PC-3 (cell line): ENCODE data around the gene PABPN1. TPM values are rescaled to one million over a fixed set of nuclear protein-coding genes. Genes with fewer than 3 reads are reported as not detected.
A peak's percentile ranks its signal among the peaks of the same experiment; 100 is the strongest.

Experiments
- ATAC-seq: fragments of 200-7000 bp; cut with Tn5 transposase; 2 replicates; pipeline ENCODE4 v1.9.1; 2020; ENCODE audit warnings: mild to moderate bottlenecking, moderate library complexity
- Bru-seq: library from RNA; stranded (reverse); fragments of 400-500 nt; gene quantifications from one replicate; lab custom pipeline; 2021; lab: Mats Ljungman, UMichigan
- BruChase-seq, 2 experiments: library from RNA; stranded (reverse); fragments of 400-500 nt; gene quantifications; one replicate each; lab custom pipeline; 2021; lab: Mats Ljungman, UMichigan
- BruUV-seq: library from RNA; stranded (reverse); fragments of 400-500 nt; replicated peaks from 2 replicates; lab custom pipeline; 2021; lab: Mats Ljungman, UMichigan
- CTCF ChIA-PET: fragments of 300-600 bp; sonication (Branson Sonifier 250); formaldehyde crosslinking; loops from one replicate; lab custom pipeline; 2022; ENCODE audit warnings: antibody characterized with exemption; lab: Charles Lee
- POLR2A ChIA-PET: fragments of 300-600 bp; sonication (Branson Sonifier 250); formaldehyde crosslinking; loops from one replicate; lab custom pipeline; 2022; ENCODE audit warnings: antibody characterized with exemption; ENCODE audit not compliant: unreplicated experiment; lab: Charles Lee
- DNase-seq: peaks from one replicate; pipeline ENCODE4 v3.0.0-alpha.2; 2015
- H2AFZ ChIP-seq: fragments of 300-600 bp; sonication (generic); 2 replicates; pipeline ENCODE4 v1.6.0; 2016; ENCODE audit warnings: antibody characterized with exemption, low read length
- H3F3A ChIP-seq: fragments of 300-600 bp; sonication (generic); one replicate; pipeline ENCODE4 v1.6.0; 2017; ENCODE audit warnings: antibody characterized with exemption, low read length, control low read depth, mild to moderate bottlenecking; ENCODE audit not compliant: unreplicated experiment
- H3K27ac ChIP-seq: fragments of 300-600 bp; sonication (generic); 2 replicates; pipeline ENCODE4 v1.5.1; 2016; ENCODE audit warnings: mild to moderate bottlenecking, low read length
- H3K27me3 ChIP-seq: fragments of 300-600 bp; sonication (generic); 2 replicates; pipeline ENCODE4 v1.6.1; 2016; ENCODE audit warnings: low read length, mixed read lengths
- H3K36me3 ChIP-seq: fragments of 300-600 bp; sonication (generic); 2 replicates; pipeline ENCODE4 v1.6.1; 2016; ENCODE audit warnings: low read depth, mixed run types, low read length, mixed read lengths
- H3K4me1 ChIP-seq: fragments of 300-600 bp; sonication (generic); 2 replicates; pipeline ENCODE4 v1.5.1; 2016; ENCODE audit warnings: low read length; ENCODE audit not compliant: insufficient read depth
- H3K4me2 ChIP-seq: fragments of 300-600 bp; sonication (generic); 2 replicates; pipeline ENCODE4 v1.6.0; 2016; ENCODE audit warnings: low read length
- H3K4me3 ChIP-seq: fragments of 300-600 bp; sonication (generic); 2 replicates; pipeline ENCODE4 v1.5.1; 2016; ENCODE audit warnings: mild to moderate bottlenecking, low read length, mixed read lengths
- H3K79me2 ChIP-seq: fragments of 300-600 bp; sonication (generic); 2 replicates; pipeline ENCODE4 v1.6.1; 2017; ENCODE audit warnings: low read length, mixed read lengths
- H3K9ac ChIP-seq: fragments of 300-600 bp; sonication (generic); 2 replicates; pipeline ENCODE4 v1.6.0; 2016; ENCODE audit warnings: mild to moderate bottlenecking, low read length
- H3K9me2 ChIP-seq: fragments of 300-600 bp; sonication (generic); replicated peaks from 2 replicates; pipeline ENCODE4 v1.6.1; 2016; ENCODE audit warnings: mixed run types, low read length, mixed read lengths
- H3K9me3 ChIP-seq: fragments of 300-600 bp; sonication (generic); 2 replicates; pipeline ENCODE4 v1.6.1; 2016; ENCODE audit warnings: low read length, mixed read lengths
- H4K20me1 ChIP-seq: fragments of 300-600 bp; sonication (generic); 2 replicates; pipeline ENCODE4 v1.6.1; 2016; ENCODE audit warnings: low read length, mixed read lengths
- EZH2 ChIP-seq: fragments of 300-600 bp; sonication (generic); IDR thresholded peaks from one replicate; pipeline ENCODE4 v1.6.1; 2017; ENCODE audit warnings: antibody characterized with exemption, mild to moderate bottlenecking, low read length; ENCODE audit not compliant: unreplicated experiment
- EZH2phosphoT487 ChIP-seq: fragments of 300-600 bp; sonication (generic); IDR thresholded peaks from 2 replicates; pipeline ENCODE4 v1.6.1; 2018; ENCODE audit warnings: mild to moderate bottlenecking, antibody characterized with exemption, low read length, borderline replicate concordance
- intact Hi-C: fragments of 100-400 bp; cut with micrococcal nuclease; formaldehyde crosslinking; loops from 2 replicates; pipeline ENCODE4 v1.9.0; 2023
- long read RNA-seq: library from polyadenylated mRNA; unstranded; transcript quantifications from one replicate; pipeline ENCODE4 v2.0.0, GENCODE V29; 2021; ENCODE audit not compliant: unreplicated experiment
- total RNA-seq: library from RNA; depleted of rRNA; stranded (reverse); fragments of >200 nt; gene quantifications from 2 replicates; pipeline ENCODE4 v1.2.3, GENCODE V29; 2014; rRNA removed
- TF ChIP-seq, protein P1 (sequence below): fragments of 300-600 bp; sonication (generic); conservative IDR thresholded peaks from 2 replicates; pipeline ENCODE4 v1.5.1; 2017; ENCODE audit warnings: antibody characterized with exemption, low read depth, mild to moderate bottlenecking, low read length

PABPN1 gene, protein sequence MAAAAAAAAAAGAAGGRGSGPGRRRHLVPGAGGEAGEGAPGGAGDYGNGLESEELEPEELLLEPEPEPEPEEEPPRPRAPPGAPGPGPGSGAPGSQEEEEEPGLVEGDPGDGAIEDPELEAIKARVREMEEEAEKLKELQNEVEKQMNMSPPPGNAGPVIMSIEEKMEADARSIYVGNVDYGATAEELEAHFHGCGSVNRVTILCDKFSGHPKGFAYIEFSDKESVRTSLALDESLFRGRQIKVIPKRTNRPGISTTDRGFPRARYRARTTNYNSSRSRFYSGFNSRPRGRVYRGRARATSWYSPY
- 89.1 and 116 TPM in 2 replicates for total RNA-seq
- Bru-seq, nascent RNA: percentile 96 among the genes with signal in this experiment
- BruChase-seq, experiment 1, labeled RNA remaining after a 6-hour chase: percentile 99 among the genes with signal in this experiment
- BruChase-seq, experiment 2, labeled RNA remaining after a 2-hour chase: percentile 99 among the genes with signal in this experiment
- long read RNA-seq, transcript PABPN1-201 (7 exons, 2,001 nt): major isoform, 97 of 257 reads
- long read RNA-seq, transcript PABPN1-207 (6 exons, 1,220 nt): minor isoform, 24 of 257 reads
- long read RNA-seq, transcript PABPN1-202 (6 exons, 2,768 nt): minor isoform, 25 of 257 reads
- long read RNA-seq, partial matches to known transcripts: 32 of 257 reads
- long read RNA-seq, other reads (novel, unspliced or antisense): 75 of 257 reads

DNA sequence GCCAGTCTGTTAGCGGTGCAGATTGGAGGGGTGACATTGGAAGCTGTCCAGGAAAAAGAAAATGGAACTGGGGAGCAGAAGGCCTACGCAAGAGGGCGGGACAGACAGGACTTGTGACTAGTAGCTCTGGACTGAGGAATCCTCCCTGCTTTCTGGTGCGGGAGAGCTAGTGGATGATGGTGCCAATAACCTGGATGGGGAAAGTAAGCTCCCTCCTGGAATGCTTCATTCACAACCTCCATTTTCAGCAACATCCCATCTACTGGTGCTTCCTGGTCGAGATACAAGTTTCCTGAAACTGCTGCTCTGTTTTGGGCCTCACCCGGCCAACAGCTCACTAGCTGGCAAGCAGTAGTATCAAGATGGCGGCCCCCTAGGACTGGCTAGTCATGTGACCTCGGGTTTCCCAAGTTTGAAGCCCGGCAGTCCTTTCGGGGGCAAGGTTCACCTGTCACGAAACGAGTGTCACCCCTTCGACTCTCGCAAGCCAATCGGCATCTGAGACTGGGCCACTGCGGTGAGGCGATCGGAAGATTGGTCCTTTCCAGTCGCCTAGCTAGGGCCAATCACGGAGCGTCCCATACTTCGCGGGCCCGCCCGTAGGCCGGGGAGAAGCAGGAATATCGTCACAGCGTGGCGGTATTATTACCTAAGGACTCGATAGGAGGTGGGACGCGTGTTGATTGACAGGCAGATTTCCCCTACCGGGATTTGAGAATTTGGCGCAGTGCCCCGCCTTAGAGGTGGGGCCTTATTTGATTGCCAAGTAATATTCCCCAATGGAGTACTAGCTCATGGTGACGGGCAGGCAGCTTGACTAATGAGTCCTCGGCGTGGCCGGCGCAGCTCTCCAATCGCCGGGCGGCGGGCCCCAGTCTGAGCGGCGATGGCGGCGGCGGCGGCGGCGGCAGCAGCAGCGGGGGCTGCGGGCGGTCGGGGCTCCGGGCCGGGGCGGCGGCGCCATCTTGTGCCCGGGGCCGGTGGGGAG, at the start of gene PABPN1:
Gene PABPN1 (plus strand): TSS at position 874 of the 988 bp plus-strand sequence. CDS start 13 bp downstream, at position 887.
- Histone ChIP-seq H3K9me2 (no peaks in the 10 kb centered on the region), H3K9me3 (no peaks in the 10 kb centered on the region), H3K4me3 (peak within 1 kb of the TSS; percentile 99), H3K9ac (peak within 1 kb of the TSS; percentile 96), H3K79me2 (peaks cover 26% of the 10 kb centered on the region), H3K27me3 (no peaks in the 10 kb centered on the region), H3K4me1 (peaks cover 17% of the 10 kb centered on the region), H3K36me3 (peaks cover 36% of the 10 kb centered on the region), H4K20me1 (peaks cover 11% of the 10 kb centered on the region; the same call in 1 of the 2 replicates), H2AFZ (peak within 1 kb of the TSS; percentile 89), H3K4me2 (peak within 1 kb of the TSS; percentile 94), H3F3A (no peaks in the 10 kb centered on the region), H3K27ac (peak within 1 kb of the TSS; percentile 80)
- DNase-seq: peak; percentile 100
- CTCF ChIA-PET: interaction anchor here (0.7 to 2.1 kb wide), 4 partner anchors 20 to 656 kb away, joined by 4 to 14 read pairs (median 5); no protein-coding TSS in a partner anchor
- peak; percentile 91 for ATAC-seq
- POLR2A ChIA-PET: interaction anchor here (0.7 to 2.0 kb wide), 7 partner anchors 14 to 820 kb away, joined by 3 to 13 read pairs (median 6); partner anchors contain the start of genes BCL2L2, EMC9, HOMEZ and PPP1R3E
- TSS peak; percentile 93 for BruUV-seq
- TF ChIP-seq EZH2: no peak
- TF ChIP-seq, protein P1, sequence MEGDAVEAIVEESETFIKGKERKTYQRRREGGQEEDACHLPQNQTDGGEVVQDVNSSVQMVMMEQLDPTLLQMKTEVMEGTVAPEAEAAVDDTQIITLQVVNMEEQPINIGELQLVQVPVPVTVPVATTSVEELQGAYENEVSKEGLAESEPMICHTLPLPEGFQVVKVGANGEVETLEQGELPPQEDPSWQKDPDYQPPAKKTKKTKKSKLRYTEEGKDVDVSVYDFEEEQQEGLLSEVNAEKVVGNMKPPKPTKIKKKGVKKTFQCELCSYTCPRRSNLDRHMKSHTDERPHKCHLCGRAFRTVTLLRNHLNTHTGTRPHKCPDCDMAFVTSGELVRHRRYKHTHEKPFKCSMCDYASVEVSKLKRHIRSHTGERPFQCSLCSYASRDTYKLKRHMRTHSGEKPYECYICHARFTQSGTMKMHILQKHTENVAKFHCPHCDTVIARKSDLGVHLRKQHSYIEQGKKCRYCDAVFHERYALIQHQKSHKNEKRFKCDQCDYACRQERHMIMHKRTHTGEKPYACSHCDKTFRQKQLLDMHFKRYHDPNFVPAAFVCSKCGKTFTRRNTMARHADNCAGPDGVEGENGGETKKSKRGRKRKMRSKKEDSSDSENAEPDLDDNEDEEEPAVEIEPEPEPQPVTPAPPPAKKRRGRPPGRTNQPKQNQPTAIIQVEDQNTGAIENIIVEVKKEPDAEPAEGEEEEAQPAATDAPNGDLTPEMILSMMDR: no peak
- no peak for TF ChIP-seq EZH2phosphoT487
- intact Hi-C loops: loop anchor here (1.0 kb wide), 3 partner anchors 15 to 148 kb away; partner anchors contain the start of genes BCL2L2 and NGDN

DNA sequence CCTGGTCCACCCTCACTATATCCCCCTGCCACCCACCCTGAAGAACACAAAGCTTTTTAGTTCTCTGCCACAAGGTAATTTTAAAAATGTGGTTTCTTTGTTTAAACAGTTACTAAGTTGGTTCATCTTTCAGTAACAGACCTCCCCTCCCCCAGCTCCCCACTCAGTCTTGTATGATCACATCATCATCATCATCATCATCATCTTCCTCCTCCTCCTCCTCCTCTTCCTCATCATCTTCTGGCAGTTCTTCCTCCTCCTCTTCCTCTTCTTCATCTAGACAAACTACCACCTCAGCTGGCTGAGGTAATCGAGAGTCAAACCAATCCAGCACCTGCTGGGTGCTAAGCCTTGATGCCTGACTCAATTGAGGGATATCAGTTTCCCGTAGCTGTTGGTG, 45.8 kb upstream of the PABPN1 start:
- CTCF ChIA-PET: no interaction called here
- DNase-seq (no peak), ATAC-seq (no peak)
- Histone ChIP-seq H2AFZ (no peak overlapping the region), H3K27ac (no peak overlapping the region), H3K9me3 (no peaks in the 10 kb centered on the region), H3K4me3 (no peak overlapping the region), H3K27me3 (no peaks in the 10 kb centered on the region), H3K4me2 (no peak overlapping the region), H3K9me2 (no peaks in the 10 kb centered on the region), H3F3A (no peaks in the 10 kb centered on the region), H3K4me1 (no peaks in the 10 kb centered on the region), H3K9ac (no peak overlapping the region), H4K20me1 (no peaks in the 10 kb centered on the region), H3K36me3 (no peaks in the 10 kb centered on the region), H3K79me2 (no peaks in the 10 kb centered on the region)
- no TSS peak for BruUV-seq
- intact Hi-C loops: no loop called here
- POLR2A ChIA-PET: no interaction called here
- TF ChIP-seq EZH2phosphoT487: no peak
- TF ChIP-seq EZH2: no peak
- TF ChIP-seq, protein P1: no peak
